ENCODE data around the gene AKT1. TPM values are rescaled to one million over a fixed set of nuclear protein-coding genes. Genes with fewer than 3 reads are reported as not detected.

Gene AKT1
- total and polyA plus RNA-seq, 4 donors, result 30.6 to 192 (median 58.7) TPM

GRCh38 chr14:104800015-104800770 is 4.6 kb upstream of the AKT1 start:
- Histone ChIP-seq H3K36me3 (ENCODE audit: control insufficient read depth in 4 of 4, insufficient read depth in 3 of 4, low read depth in 1 of 4, low read length in 3 of 4) (no peaks in the 10 kb centered on the region), H3K27ac (ENCODE audit: low read depth in 1 of 2, low read length in 2 of 2) (peak overlapping the region; percentile 96 to 97), H3K27me3 (ENCODE audit: control insufficient read depth in 4 of 4, insufficient read depth in 4 of 4, low read length in 3 of 4) (no peaks in the 10 kb centered on the region), H3K9me3 (ENCODE audit: control insufficient read depth in 4 of 4, low read length in 3 of 4) (no peaks in the 10 kb centered on the region), H3K4me1 (ENCODE audit: control insufficient read depth in 4 of 4, insufficient read depth in 4 of 4, low read length in 3 of 4) (peaks cover 19 to 40% (median 30%) of the 10 kb centered on the region in 4 donors), H3K4me3 (ENCODE audit: low read depth in 1 of 3, low read length in 3 of 3) (peak overlapping the region in 2 of 3 donors; percentile 42 to 76), H3K9ac (ENCODE audit: low read depth in 1 of 2, low read length in 2 of 2) (peak overlapping the region; percentile 72 to 87)
- TF ChIP-seq RAD21 (IDR thresholded peaks at IDR 0.05) (no peak), CTCF (IDR thresholded peaks at IDR 0.05; ENCODE audit: low read depth, low read length, missing input control) (peak; percentile 11), REST (IDR thresholded peaks at IDR 0.05) (no peak), HNF4G (IDR thresholded peaks at IDR 0.05) (no peak), EGR1 (IDR thresholded peaks at IDR 0.05; ENCODE audit: low read depth in 2 of 2) (peak in 1 of 2 donors; percentile 2), TAF1 (conservative IDR thresholded peaks at IDR 0.05) (no peak), GABPA (IDR thresholded peaks at IDR 0.05 in 1 of 2, conservative IDR thresholded peaks at IDR 0.05 in 1 of 2) (no peak), ZBTB33 (IDR thresholded peaks at IDR 0.05) (no peak), SP1 (IDR thresholded peaks at IDR 0.05) (no peak), NR2F2 (IDR thresholded peaks at IDR 0.05) (no peak), FOXA1 (IDR thresholded peaks at IDR 0.05) (no peak)
- TF ChIP-seq, protein P1, sequence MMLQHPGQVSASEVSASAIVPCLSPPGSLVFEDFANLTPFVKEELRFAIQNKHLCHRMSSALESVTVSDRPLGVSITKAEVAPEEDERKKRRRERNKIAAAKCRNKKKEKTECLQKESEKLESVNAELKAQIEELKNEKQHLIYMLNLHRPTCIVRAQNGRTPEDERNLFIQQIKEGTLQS (IDR thresholded peaks at IDR 0.05), result no peak
- TF ChIP-seq, protein P2, sequence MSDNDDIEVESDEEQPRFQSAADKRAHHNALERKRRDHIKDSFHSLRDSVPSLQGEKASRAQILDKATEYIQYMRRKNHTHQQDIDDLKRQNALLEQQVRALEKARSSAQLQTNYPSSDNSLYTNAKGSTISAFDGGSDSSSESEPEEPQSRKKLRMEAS (IDR thresholded peaks at IDR 0.05), result no peak
- peak; percentile 69 for DNase-seq (ENCODE audit: low spot score)
- WGBS, result 5% methylated on average over 83 of the region's 83 CpGs

All from liver (tissue), 9 donors.